Measurements from ENCODE around the gene KDM5B.
A peak's percentile ranks its signal among the peaks of the same experiment; 100 is the strongest.

Gene KDM5B

DNA sequence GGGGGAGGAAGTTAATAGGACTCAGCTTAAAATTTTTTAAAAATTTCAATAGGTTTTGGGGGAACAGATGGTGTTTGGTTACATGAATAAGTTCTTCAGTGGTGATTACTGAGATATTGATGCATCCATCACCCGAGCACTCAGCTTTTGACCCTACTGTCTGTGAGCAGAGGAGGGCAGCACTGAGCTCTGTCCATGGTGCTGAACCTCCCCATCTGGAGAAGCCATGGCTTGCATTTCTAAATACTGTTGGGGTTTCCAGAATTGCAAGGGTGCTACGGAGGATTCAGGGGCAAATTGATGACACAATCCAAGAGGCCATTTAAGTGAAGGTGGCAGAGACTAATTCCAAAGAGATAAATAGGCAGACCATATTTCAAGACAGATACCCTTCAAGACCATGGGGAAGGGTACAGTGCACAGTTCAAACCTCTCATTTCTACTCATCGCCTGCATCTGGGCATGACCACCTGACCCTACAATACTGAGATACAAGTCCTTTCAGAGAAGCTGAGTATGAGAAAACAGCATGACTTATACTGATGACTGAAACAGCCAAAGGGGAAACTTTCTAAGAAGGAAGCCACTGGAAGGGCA is 115.2 kb downstream of the KDM5B start (continued):
- TF ChIP-seq ZXDB (tag by site-specific recombination; IDR thresholded peaks at IDR 0.05) (0 out of 2 replicates have a peak, but pooled peaks have one; percentile 45), SP7 (tag by site-specific recombination; IDR thresholded peaks at IDR 0.05) (0 out of 2 replicates have a peak, but pooled peaks have one; percentile 16), ZNF76 (tag by site-specific recombination; IDR thresholded peaks at IDR 0.05; ENCODE audit: borderline replicate concordance, low read depth) (no peak), ZNF174 (tag by site-specific recombination; IDR thresholded peaks at IDR 0.05) (no peak), WT1 (tag by site-specific recombination; IDR thresholded peaks at IDR 0.05) (peak; percentile 32; the same call in 1 of the 2 replicates), YY2 (tag by site-specific recombination; IDR thresholded peaks at IDR 0.05) (no peak), ZNF660 (tag by site-specific recombination; IDR thresholded peaks at IDR 0.05) (peak; percentile 59), ZNF16 (tag by site-specific recombination; IDR thresholded peaks at IDR 0.05; ENCODE audit: low read depth) (no peak), ZNF558 (tag by site-specific recombination; IDR thresholded peaks at IDR 0.05) (no peak), ZNF292 (tag by site-specific recombination; IDR thresholded peaks at IDR 0.05; ENCODE audit: borderline replicate concordance, low read depth) (no peak), HOXA7 (CRISPR knock-in tag; IDR thresholded peaks at IDR 0.05; ENCODE audit: borderline replicate concordance) (no peak), RBAK (tag by site-specific recombination; IDR thresholded peaks at IDR 0.05) (no peak), ZNF274 (IDR thresholded peaks at IDR 0.05; ENCODE audit: low read length) (no peak), ZNF274 (tag by site-specific recombination; IDR thresholded peaks at IDR 0.05; ENCODE audit: borderline replicate concordance) (no peak), ZFP37 (tag by site-specific recombination; IDR thresholded peaks at IDR 0.05) (no peak), ZNF24 (tag by site-specific recombination; IDR thresholded peaks at IDR 0.05) (no peak), ZBTB17 (tag by site-specific recombination; IDR thresholded peaks at IDR 0.05) (peak; percentile 86)
- TF ChIP-seq, protein P1, sequence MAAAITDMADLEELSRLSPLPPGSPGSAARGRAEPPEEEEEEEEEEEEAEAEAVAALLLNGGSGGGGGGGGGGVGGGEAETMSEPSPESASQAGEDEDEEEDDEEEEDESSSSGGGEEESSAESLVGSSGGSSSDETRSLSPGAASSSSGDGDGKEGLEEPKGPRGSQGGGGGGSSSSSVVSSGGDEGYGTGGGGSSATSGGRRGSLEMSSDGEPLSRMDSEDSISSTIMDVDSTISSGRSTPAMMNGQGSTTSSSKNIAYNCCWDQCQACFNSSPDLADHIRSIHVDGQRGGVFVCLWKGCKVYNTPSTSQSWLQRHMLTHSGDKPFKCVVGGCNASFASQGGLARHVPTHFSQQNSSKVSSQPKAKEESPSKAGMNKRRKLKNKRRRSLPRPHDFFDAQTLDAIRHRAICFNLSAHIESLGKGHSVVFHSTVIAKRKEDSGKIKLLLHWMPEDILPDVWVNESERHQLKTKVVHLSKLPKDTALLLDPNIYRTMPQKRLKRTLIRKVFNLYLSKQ (tag by site-specific recombination; IDR thresholded peaks at IDR 0.05; ENCODE audit: borderline replicate concordance): no peak
- TF ChIP-seq, protein P2, sequence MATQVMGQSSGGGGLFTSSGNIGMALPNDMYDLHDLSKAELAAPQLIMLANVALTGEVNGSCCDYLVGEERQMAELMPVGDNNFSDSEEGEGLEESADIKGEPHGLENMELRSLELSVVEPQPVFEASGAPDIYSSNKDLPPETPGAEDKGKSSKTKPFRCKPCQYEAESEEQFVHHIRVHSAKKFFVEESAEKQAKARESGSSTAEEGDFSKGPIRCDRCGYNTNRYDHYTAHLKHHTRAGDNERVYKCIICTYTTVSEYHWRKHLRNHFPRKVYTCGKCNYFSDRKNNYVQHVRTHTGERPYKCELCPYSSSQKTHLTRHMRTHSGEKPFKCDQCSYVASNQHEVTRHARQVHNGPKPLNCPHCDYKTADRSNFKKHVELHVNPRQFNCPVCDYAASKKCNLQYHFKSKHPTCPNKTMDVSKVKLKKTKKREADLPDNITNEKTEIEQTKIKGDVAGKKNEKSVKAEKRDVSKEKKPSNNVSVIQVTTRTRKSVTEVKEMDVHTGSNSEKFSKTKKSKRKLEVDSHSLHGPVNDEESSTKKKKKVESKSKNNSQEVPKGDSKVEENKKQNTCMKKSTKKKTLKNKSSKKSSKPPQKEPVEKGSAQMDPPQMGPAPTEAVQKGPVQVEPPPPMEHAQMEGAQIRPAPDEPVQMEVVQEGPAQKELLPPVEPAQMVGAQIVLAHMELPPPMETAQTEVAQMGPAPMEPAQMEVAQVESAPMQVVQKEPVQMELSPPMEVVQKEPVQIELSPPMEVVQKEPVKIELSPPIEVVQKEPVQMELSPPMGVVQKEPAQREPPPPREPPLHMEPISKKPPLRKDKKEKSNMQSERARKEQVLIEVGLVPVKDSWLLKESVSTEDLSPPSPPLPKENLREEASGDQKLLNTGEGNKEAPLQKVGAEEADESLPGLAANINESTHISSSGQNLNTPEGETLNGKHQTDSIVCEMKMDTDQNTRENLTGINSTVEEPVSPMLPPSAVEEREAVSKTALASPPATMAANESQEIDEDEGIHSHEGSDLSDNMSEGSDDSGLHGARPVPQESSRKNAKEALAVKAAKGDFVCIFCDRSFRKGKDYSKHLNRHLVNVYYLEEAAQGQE (tag by site-specific recombination; IDR thresholded peaks at IDR 0.05): peak; percentile 99
- TF ChIP-seq, protein P3, sequence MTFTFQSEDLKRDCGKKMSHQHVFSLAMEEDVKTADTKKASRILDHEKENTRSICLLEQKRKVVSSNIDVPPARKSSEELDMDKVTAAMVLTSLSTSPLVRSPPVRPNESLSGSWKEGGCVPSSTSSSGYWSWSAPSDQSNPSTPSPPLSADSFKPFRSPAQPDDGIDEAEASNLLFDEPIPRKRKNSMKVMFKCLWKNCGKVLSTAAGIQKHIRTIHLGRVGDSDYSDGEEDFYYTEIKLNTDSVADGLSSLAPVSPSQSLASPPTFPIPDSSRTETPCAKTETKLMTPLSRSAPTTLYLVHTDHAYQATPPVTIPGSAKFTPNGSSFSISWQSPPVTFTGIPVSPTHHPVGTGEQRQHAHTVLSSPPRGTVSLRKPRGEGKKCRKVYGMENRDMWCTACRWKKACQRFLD (tag by site-specific recombination; IDR thresholded peaks at IDR 0.05): no peak
- TF ChIP-seq, protein P4, sequence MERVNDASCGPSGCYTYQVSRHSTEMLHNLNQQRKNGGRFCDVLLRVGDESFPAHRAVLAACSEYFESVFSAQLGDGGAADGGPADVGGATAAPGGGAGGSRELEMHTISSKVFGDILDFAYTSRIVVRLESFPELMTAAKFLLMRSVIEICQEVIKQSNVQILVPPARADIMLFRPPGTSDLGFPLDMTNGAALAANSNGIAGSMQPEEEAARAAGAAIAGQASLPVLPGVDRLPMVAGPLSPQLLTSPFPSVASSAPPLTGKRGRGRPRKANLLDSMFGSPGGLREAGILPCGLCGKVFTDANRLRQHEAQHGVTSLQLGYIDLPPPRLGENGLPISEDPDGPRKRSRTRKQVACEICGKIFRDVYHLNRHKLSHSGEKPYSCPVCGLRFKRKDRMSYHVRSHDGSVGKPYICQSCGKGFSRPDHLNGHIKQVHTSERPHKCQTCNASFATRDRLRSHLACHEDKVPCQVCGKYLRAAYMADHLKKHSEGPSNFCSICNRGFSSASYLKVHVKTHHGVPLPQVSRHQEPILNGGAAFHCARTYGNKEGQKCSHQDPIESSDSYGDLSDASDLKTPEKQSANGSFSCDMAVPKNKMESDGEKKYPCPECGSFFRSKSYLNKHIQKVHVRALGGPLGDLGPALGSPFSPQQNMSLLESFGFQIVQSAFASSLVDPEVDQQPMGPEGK (tag by site-specific recombination; IDR thresholded peaks at IDR 0.05): no peak
- TF ChIP-seq, protein P5, sequence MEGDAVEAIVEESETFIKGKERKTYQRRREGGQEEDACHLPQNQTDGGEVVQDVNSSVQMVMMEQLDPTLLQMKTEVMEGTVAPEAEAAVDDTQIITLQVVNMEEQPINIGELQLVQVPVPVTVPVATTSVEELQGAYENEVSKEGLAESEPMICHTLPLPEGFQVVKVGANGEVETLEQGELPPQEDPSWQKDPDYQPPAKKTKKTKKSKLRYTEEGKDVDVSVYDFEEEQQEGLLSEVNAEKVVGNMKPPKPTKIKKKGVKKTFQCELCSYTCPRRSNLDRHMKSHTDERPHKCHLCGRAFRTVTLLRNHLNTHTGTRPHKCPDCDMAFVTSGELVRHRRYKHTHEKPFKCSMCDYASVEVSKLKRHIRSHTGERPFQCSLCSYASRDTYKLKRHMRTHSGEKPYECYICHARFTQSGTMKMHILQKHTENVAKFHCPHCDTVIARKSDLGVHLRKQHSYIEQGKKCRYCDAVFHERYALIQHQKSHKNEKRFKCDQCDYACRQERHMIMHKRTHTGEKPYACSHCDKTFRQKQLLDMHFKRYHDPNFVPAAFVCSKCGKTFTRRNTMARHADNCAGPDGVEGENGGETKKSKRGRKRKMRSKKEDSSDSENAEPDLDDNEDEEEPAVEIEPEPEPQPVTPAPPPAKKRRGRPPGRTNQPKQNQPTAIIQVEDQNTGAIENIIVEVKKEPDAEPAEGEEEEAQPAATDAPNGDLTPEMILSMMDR (tag by site-specific recombination; IDR thresholded peaks at IDR 0.05): peak; percentile 39; the same call in 1 of the 2 replicates
- TF ChIP-seq, protein P6, sequence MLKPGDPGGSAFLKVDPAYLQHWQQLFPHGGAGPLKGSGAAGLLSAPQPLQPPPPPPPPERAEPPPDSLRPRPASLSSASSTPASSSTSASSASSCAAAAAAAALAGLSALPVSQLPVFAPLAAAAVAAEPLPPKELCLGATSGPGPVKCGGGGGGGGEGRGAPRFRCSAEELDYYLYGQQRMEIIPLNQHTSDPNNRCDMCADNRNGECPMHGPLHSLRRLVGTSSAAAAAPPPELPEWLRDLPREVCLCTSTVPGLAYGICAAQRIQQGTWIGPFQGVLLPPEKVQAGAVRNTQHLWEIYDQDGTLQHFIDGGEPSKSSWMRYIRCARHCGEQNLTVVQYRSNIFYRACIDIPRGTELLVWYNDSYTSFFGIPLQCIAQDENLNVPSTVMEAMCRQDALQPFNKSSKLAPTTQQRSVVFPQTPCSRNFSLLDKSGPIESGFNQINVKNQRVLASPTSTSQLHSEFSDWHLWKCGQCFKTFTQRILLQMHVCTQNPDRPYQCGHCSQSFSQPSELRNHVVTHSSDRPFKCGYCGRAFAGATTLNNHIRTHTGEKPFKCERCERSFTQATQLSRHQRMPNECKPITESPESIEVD (tag by site-specific recombination; IDR thresholded peaks at IDR 0.05): no peak
- TF ChIP-seq, protein P7, sequence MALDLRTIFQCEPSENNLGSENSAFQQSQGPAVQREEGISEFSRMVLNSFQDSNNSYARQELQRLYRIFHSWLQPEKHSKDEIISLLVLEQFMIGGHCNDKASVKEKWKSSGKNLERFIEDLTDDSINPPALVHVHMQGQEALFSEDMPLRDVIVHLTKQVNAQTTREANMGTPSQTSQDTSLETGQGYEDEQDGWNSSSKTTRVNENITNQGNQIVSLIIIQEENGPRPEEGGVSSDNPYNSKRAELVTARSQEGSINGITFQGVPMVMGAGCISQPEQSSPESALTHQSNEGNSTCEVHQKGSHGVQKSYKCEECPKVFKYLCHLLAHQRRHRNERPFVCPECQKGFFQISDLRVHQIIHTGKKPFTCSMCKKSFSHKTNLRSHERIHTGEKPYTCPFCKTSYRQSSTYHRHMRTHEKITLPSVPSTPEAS (tag by site-specific recombination; IDR thresholded peaks at IDR 0.05): no peak
- TF ChIP-seq, protein P8, sequence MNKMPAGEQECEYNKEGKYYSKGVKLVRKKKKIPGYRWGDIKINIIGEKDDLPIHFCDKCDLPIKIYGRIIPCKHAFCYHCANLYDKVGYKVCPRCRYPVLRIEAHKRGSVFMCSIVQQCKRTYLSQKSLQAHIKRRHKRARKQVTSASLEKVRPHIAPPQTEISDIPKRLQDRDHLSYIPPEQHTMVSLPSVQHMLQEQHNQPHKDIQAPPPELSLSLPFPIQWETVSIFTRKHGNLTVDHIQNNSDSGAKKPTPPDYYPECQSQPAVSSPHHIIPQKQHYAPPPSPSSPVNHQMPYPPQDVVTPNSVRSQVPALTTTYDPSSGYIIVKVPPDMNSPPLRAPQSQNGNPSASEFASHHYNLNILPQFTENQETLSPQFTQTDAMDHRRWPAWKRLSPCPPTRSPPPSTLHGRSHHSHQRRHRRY (tag by site-specific recombination; IDR thresholded peaks at IDR 0.05): no peak

Measured in HEK293 (cell line).